WTC11 (cell line): ENCODE data around the gene SP100. TPM values are rescaled to one million over a fixed set of nuclear protein-coding genes. Genes with fewer than 3 reads are reported as not detected.

Experiments used
- ATAC-seq: fragments of 200-7000 bp; cut with Tn5 transposase; 2 replicates; pipeline ENCODE4 v1.10.0; 2021; ENCODE audit warnings: mild to moderate bottlenecking, moderate library complexity
- CTCF ChIA-PET: fragments of 300-600 bp; sonication (Branson Sonifier 250); formaldehyde crosslinking; loops from one replicate; lab custom pipeline; 2021; ENCODE audit warnings: antibody characterized with exemption; lab: Charles Lee
- POLR2A ChIA-PET: fragments of 350-600 bp; sonication (Branson Sonifier 250); formaldehyde crosslinking; loops from one replicate; lab custom pipeline; 2021; ENCODE audit warnings: antibody characterized with exemption; lab: Charles Lee
- DNase-seq: peaks from one replicate; pipeline ENCODE4 v3.0.0; 2021; ENCODE audit warnings: low spot score
- H3K27ac Mint-ChIP-seq: 2 replicates; pipeline ENCODE4 v1.8.0; 2021; ENCODE audit warnings: mixed read lengths
- H3K27me3 Mint-ChIP-seq: 2 replicates; pipeline ENCODE4 v1.8.0; 2021; ENCODE audit warnings: low read depth, mild to moderate bottlenecking, moderate library complexity, mixed read lengths
- H3K36me3 Mint-ChIP-seq: 2 replicates; pipeline ENCODE4 v1.8.0; 2021; ENCODE audit warnings: mixed read lengths
- H3K4me1 Mint-ChIP-seq: 2 replicates; pipeline ENCODE4 v1.8.0; 2022; ENCODE audit warnings: mixed read lengths
- H3K4me3 Mint-ChIP-seq: 2 replicates; pipeline ENCODE4 v1.8.0; 2021; ENCODE audit warnings: mild to moderate bottlenecking, moderate library complexity, mixed read lengths
- H3K9me3 Mint-ChIP-seq: 2 replicates; pipeline ENCODE4 v1.8.0; 2021; ENCODE audit warnings: mixed read lengths
- ATF1 ChIP-seq: sonication (generic); formaldehyde crosslinking; IDR thresholded peaks from 2 replicates; pipeline ENCODE4 v1.8.1; 2023; ENCODE audit warnings: mild to moderate bottlenecking, moderate library complexity, missing genetic modification reagents
- CBFB ChIP-seq: sonication (generic); formaldehyde crosslinking; IDR thresholded peaks from 2 replicates; pipeline ENCODE4 v1.8.1; 2022; ENCODE audit warnings: mild to moderate bottlenecking, low read depth, missing genetic modification reagents
- CREB1 ChIP-seq: sonication (generic); formaldehyde crosslinking; IDR thresholded peaks from 2 replicates; pipeline ENCODE4 v1.8.0; 2023; ENCODE audit warnings: mild to moderate bottlenecking, missing genetic modification reagents
- CREM ChIP-seq: sonication (generic); formaldehyde crosslinking; IDR thresholded peaks from 2 replicates; pipeline ENCODE4 v1.8.1; 2022; ENCODE audit warnings: mild to moderate bottlenecking, missing genetic modification reagents, moderate library complexity
- ELF4 ChIP-seq: sonication (generic); formaldehyde crosslinking; IDR thresholded peaks from 2 replicates; pipeline ENCODE4 v1.8.1; 2022; ENCODE audit warnings: low read depth, mild to moderate bottlenecking, moderate library complexity, missing genetic modification reagents
- EMX1 ChIP-seq: fragments of 250-450 bp; sonication (Bioruptor Pico); IDR thresholded peaks from 2 replicates; pipeline ENCODE4 v1.8.0; 2021; ENCODE audit warnings: mild to moderate bottlenecking
- GTF2I ChIP-seq: fragments of 250-450 bp; sonication (Bioruptor Pico); conservative IDR thresholded peaks from 2 replicates; pipeline ENCODE4 v1.4.0; 2021; ENCODE audit warnings: mild to moderate bottlenecking
- OVOL2 ChIP-seq: fragments of 250-450 bp; sonication (Bioruptor Pico); IDR thresholded peaks from 2 replicates; pipeline ENCODE4 v1.9.0; 2021; ENCODE audit warnings: mild to moderate bottlenecking, borderline replicate concordance
- SP1 ChIP-seq: sonication (generic); formaldehyde crosslinking; conservative IDR thresholded peaks from 2 replicates; pipeline ENCODE4 v1.8.1; 2022; ENCODE audit warnings: missing genetic modification reagents
- ZNF121 ChIP-seq: sonication (generic); formaldehyde crosslinking; IDR thresholded peaks from 2 replicates; pipeline ENCODE4 v1.8.0; 2023; ENCODE audit warnings: missing genetic modification reagents
- ZNF232 ChIP-seq: sonication (generic); formaldehyde crosslinking; IDR thresholded peaks from 2 replicates; pipeline ENCODE4 v1.8.0; 2022; ENCODE audit warnings: mild to moderate bottlenecking, missing genetic modification reagents
- ZNF263 ChIP-seq: sonication (generic); formaldehyde crosslinking; IDR thresholded peaks from 2 replicates; pipeline ENCODE4 v1.8.1; 2022; ENCODE audit warnings: low read depth, mild to moderate bottlenecking, moderate library complexity, missing genetic modification reagents
- total RNA-seq: library from RNA; stranded (reverse); gene quantifications from 3 replicates; pipeline ENCODE4 v1.2.3, GENCODE V29; 2021
- TF ChIP-seq, protein P1 (sequence below): fragments of 250-450 bp; sonication (Bioruptor Pico); IDR thresholded peaks from 2 replicates; pipeline ENCODE4 v1.9.0; 2021; ENCODE audit warnings: moderate library complexity, mild to moderate bottlenecking, inconsistent platforms, borderline replicate concordance
- TF ChIP-seq, protein P2 (sequence below): sonication (generic); formaldehyde crosslinking; IDR thresholded peaks from 2 replicates; pipeline ENCODE4 v1.8.0; 2023; ENCODE audit warnings: mild to moderate bottlenecking, missing genetic modification reagents
- TF ChIP-seq, protein P3 (sequence below): sonication (generic); formaldehyde crosslinking; IDR thresholded peaks from 2 replicates; pipeline ENCODE4 v1.8.1; 2023; ENCODE audit warnings: mild to moderate bottlenecking, missing genetic modification reagents, moderate library complexity
- TF ChIP-seq, protein P4 (sequence below): fragments of 250-450 bp; sonication (Bioruptor Pico); conservative IDR thresholded peaks from 2 replicates; pipeline ENCODE4 v1.9.0; 2021; ENCODE audit warnings: mild to moderate bottlenecking
- TF ChIP-seq, protein P5 (sequence below): fragments of 250-450 bp; sonication (Bioruptor Pico); IDR thresholded peaks from 2 replicates; pipeline ENCODE4 v1.8.0; 2021; ENCODE audit warnings: mild to moderate bottlenecking
- TF ChIP-seq, protein P6 (sequence below): sonication (generic); formaldehyde crosslinking; IDR thresholded peaks from 2 replicates; pipeline ENCODE4 v1.8.0; 2022; ENCODE audit warnings: missing genetic modification reagents
- TF ChIP-seq, protein P7 (sequence below): fragments of 250-450 bp; sonication (Bioruptor Pico); IDR thresholded peaks from 2 replicates; pipeline ENCODE4 v2.1.2; 2022; ENCODE audit warnings: mild to moderate bottlenecking, moderate library complexity
- TF ChIP-seq, protein P8 (sequence below): sonication (generic); formaldehyde crosslinking; IDR thresholded peaks from 2 replicates; pipeline ENCODE4 v1.8.1; 2023; ENCODE audit warnings: mild to moderate bottlenecking, moderate library complexity, missing genetic modification reagents

Gene SP100
- total RNA-seq, 1 experiment from 2014 or later = 1.3 TPM

DNA sequence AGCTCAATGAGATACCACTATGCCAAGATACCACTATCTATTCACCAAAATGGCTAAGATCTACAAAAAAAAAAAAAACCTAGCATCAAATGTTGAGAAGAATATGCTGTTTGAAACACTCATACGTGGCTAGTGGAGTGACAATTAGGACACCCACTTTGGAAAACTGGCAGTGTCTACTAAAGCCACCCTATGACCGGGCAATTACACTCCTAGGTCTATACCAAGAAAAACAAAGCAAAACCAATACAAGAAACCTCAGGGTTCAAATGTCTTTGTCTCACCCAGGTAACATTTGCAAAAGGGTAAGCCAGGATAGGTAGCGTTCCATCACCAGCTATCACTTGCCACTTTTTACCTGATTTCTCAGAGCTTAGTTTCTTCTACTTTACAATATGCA lies 173.0 kb downstream of the SP100 start (continued):
- no peak for TF ChIP-seq ZNF121 (CRISPR knock-in tag)
- no peak for TF ChIP-seq CREB1 (CRISPR knock-in tag)

DNA sequence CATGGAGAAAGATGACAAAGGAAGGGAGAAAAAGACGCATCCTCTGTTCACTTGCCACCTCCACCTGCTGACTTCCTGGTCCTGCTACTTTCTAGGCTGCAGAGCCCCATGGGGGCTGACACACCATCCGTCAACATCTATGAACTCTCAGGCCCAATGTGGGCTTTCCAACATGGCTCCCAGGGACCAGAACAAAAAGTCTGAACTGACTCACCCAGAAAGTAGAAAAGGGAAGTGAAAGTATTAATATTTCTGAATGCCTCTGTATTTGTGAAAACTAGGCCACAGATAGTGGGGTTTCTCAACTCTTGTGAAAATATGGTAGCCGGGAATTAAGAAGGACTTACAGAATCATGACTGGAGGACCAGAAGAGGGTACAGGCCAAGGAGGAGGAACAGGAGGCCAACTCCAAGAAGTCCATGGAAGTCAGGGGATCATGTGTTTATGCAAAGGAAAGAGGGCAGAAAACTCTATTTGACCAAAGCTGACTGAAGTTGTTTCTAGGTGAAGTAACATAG lies 173.6 kb downstream of the SP100 start:
- ATAC-seq (no peak), DNase-seq (no peak)
- Mint-ChIP-seq H3K27me3 (no peaks in the 10 kb centered on the region), H3K4me1 (no peaks in the 10 kb centered on the region), H3K4me3 (no peak overlapping the region), H3K9me3 (no peaks in the 10 kb centered on the region; the same call in 1 of the 2 replicates), H3K27ac (no peak overlapping the region), H3K36me3 (no peaks in the 10 kb centered on the region)
- POLR2A ChIA-PET = no interaction called here
- CTCF ChIA-PET = no interaction called here
- TF ChIP-seq, protein P1, sequence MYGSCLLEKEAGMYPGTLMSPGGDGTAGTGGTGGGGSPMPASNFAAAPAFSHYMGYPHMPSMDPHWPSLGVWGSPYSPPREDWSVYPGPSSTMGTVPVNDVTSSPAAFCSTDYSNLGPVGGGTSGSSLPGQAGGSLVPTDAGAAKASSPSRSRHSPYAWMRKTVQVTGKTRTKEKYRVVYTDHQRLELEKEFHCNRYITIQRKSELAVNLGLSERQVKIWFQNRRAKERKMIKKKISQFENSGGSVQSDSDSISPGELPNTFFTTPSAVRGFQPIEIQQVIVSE (CRISPR knock-in tag) = no peak
- no peak for TF ChIP-seq ZNF121 (CRISPR knock-in tag)
- no peak for TF ChIP-seq ELF4 (CRISPR knock-in tag)
- no peak for TF ChIP-seq EMX1 (CRISPR knock-in tag)
- no peak for TF ChIP-seq CREM (CRISPR knock-in tag)
- TF ChIP-seq, protein P2, sequence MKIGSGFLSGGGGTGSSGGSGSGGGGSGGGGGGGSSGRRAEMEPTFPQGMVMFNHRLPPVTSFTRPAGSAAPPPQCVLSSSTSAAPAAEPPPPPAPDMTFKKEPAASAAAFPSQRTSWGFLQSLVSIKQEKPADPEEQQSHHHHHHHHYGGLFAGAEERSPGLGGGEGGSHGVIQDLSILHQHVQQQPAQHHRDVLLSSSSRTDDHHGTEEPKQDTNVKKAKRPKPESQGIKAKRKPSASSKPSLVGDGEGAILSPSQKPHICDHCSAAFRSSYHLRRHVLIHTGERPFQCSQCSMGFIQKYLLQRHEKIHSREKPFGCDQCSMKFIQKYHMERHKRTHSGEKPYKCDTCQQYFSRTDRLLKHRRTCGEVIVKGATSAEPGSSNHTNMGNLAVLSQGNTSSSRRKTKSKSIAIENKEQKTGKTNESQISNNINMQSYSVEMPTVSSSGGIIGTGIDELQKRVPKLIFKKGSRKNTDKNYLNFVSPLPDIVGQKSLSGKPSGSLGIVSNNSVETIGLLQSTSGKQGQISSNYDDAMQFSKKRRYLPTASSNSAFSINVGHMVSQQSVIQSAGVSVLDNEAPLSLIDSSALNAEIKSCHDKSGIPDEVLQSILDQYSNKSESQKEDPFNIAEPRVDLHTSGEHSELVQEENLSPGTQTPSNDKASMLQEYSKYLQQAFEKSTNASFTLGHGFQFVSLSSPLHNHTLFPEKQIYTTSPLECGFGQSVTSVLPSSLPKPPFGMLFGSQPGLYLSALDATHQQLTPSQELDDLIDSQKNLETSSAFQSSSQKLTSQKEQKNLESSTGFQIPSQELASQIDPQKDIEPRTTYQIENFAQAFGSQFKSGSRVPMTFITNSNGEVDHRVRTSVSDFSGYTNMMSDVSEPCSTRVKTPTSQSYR (CRISPR knock-in tag) = no peak
- TF ChIP-seq ZNF263 (CRISPR knock-in tag) = no peak
- TF ChIP-seq GTF2I (CRISPR knock-in tag) = no peak
- no peak for TF ChIP-seq SP1 (CRISPR knock-in tag)
- no peak for TF ChIP-seq CBFB (CRISPR knock-in tag)
- TF ChIP-seq, protein P3, sequence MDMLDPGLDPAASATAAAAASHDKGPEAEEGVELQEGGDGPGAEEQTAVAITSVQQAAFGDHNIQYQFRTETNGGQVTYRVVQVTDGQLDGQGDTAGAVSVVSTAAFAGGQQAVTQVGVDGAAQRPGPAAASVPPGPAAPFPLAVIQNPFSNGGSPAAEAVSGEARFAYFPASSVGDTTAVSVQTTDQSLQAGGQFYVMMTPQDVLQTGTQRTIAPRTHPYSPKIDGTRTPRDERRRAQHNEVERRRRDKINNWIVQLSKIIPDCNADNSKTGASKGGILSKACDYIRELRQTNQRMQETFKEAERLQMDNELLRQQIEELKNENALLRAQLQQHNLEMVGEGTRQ = no peak
- TF ChIP-seq, protein P4, sequence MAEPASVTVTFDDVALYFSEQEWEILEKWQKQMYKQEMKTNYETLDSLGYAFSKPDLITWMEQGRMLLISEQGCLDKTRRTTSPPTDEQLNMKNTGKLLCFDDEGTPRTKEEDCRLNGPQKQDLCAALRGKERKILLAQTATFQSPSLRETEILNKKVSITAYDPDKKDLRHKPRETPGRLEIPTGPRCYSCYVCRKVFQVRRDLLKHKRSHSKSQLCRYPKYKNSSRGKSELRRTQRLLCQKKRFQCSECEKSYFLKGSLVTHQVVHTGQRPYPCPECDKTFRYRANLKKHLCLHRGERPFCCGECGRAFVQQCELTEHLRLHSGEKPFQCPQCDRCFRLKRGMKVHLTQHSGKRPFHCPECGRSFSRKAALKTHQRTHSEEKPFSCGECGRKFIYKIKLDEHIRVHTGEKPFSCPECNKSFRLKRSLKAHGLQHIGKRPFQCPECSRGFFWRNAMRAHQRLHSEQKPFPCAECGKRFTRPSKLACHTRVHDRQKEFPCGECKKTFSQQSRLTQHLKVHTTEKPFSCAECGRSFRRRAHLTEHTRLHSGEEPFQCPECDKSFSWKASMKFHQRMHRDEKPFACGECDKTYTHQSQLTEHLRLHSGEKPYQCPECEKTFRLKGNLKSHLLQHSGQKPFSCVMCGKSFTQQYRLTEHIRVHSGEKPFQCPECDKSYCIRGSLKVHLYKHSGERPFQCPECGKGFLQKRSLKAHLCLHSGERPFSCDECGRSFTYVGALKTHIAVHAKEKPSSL = no peak
- TF ChIP-seq, protein P5, sequence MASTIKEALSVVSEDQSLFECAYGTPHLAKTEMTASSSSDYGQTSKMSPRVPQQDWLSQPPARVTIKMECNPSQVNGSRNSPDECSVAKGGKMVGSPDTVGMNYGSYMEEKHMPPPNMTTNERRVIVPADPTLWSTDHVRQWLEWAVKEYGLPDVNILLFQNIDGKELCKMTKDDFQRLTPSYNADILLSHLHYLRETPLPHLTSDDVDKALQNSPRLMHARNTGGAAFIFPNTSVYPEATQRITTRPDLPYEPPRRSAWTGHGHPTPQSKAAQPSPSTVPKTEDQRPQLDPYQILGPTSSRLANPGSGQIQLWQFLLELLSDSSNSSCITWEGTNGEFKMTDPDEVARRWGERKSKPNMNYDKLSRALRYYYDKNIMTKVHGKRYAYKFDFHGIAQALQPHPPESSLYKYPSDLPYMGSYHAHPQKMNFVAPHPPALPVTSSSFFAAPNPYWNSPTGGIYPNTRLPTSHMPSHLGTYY (CRISPR knock-in tag) = no peak
- TF ChIP-seq ATF1 (CRISPR knock-in tag) = no peak
- no peak for TF ChIP-seq ZNF232 (CRISPR knock-in tag)
- no peak for TF ChIP-seq OVOL2 (CRISPR knock-in tag)
- TF ChIP-seq, protein P6, sequence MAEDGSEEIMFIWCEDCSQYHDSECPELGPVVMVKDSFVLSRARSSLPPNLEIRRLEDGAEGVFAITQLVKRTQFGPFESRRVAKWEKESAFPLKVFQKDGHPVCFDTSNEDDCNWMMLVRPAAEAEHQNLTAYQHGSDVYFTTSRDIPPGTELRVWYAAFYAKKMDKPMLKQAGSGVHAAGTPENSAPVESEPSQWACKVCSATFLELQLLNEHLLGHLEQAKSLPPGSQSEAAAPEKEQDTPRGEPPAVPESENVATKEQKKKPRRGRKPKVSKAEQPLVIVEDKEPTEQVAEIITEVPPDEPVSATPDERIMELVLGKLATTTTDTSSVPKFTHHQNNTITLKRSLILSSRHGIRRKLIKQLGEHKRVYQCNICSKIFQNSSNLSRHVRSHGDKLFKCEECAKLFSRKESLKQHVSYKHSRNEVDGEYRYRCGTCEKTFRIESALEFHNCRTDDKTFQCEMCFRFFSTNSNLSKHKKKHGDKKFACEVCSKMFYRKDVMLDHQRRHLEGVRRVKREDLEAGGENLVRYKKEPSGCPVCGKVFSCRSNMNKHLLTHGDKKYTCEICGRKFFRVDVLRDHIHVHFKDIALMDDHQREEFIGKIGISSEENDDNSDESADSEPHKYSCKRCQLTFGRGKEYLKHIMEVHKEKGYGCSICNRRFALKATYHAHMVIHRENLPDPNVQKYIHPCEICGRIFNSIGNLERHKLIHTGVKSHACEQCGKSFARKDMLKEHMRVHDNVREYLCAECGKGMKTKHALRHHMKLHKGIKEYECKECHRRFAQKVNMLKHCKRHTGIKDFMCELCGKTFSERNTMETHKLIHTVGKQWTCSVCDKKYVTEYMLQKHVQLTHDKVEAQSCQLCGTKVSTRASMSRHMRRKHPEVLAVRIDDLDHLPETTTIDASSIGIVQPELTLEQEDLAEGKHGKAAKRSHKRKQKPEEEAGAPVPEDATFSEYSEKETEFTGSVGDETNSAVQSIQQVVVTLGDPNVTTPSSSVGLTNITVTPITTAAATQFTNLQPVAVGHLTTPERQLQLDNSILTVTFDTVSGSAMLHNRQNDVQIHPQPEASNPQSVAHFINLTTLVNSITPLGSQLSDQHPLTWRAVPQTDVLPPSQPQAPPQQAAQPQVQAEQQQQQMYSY (CRISPR knock-in tag) = no peak
- TF ChIP-seq, protein P7, sequence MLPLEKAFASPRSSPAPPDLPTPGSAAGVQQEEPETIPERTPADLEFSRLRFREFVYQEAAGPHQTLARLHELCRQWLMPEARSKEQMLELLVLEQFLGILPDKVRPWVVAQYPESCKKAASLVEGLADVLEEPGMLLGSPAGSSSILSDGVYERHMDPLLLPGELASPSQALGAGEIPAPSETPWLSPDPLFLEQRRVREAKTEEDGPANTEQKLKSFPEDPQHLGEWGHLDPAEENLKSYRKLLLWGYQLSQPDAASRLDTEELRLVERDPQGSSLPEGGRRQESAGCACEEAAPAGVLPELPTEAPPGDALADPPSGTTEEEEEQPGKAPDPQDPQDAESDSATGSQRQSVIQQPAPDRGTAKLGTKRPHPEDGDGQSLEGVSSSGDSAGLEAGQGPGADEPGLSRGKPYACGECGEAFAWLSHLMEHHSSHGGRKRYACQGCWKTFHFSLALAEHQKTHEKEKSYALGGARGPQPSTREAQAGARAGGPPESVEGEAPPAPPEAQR = no peak
- TF ChIP-seq, protein P8, sequence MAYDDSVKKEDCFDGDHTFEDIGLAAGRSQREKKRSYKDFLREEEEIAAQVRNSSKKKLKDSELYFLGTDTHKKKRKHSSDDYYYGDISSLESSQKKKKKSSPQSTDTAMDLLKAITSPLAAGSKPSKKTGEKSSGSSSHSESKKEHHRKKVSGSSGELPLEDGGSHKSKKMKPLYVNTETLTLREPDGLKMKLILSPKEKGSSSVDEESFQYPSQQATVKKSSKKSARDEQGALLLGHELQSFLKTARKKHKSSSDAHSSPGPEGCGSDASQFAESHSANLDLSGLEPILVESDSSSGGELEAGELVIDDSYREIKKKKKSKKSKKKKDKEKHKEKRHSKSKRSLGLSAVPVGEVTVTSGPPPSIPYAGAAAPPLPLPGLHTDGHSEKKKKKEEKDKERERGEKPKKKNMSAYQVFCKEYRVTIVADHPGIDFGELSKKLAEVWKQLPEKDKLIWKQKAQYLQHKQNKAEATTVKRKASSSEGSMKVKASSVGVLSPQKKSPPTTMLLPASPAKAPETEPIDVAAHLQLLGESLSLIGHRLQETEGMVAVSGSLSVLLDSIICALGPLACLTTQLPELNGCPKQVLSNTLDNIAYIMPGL = no peak
